ENCODE data around the gene PITPNC1. TPM values are rescaled to one million over a fixed set of nuclear protein-coding genes. Genes with fewer than 3 reads are reported as not detected.

The PITPNC1 gene
- total and polyA plus RNA-seq, 2 of the 13 experiments (the other 11 are each of a cell fraction or from before 2014, with no cell fraction given): 4.1 to 5.7 TPM

- TF ChIP-seq ZNF782 (CRISPR knock-in tag; IDR thresholded peaks at IDR 0.05; ENCODE audit: borderline replicate concordance) (no peak; the same call in 1 of the 2 replicates), HES4 (CRISPR knock-in tag; IDR thresholded peaks at IDR 0.05; ENCODE audit: borderline replicate concordance) (peak; percentile 99), RAD51 (IDR thresholded peaks at IDR 0.05; ENCODE audit: borderline replicate concordance) (no peak), RCOR2 (CRISPR knock-in tag; IDR thresholded peaks at IDR 0.05) (no peak), SPEN (CRISPR knock-in tag; IDR thresholded peaks at IDR 0.05; ENCODE audit: low read depth) (peak; percentile 98), ZNF704 (CRISPR knock-in tag; IDR thresholded peaks at IDR 0.05; ENCODE audit: borderline replicate concordance) (no peak), REXO4 (CRISPR knock-in tag; IDR thresholded peaks at IDR 0.05; ENCODE audit: borderline replicate concordance) (no peak), ZFY (CRISPR knock-in tag; IDR thresholded peaks at IDR 0.05) (peak; percentile 100), KDM4B (CRISPR knock-in tag; IDR thresholded peaks at IDR 0.05) (peak; percentile 66), MAX (IDR thresholded peaks at IDR 0.05) (peak; percentile 86), ZNF367 (CRISPR knock-in tag; IDR thresholded peaks at IDR 0.05; ENCODE audit: borderline replicate concordance) (peak; percentile 81; the same call in 1 of the 2 replicates), ZSCAN30 (CRISPR knock-in tag; IDR thresholded peaks at IDR 0.05) (no peak), KLF13 (CRISPR knock-in tag; IDR thresholded peaks at IDR 0.05) (no peak), ZNF768 (CRISPR knock-in tag; IDR thresholded peaks at IDR 0.05) (peak; percentile 86), EEA1 (CRISPR knock-in tag; IDR thresholded peaks at IDR 0.05; ENCODE audit: borderline replicate concordance) (peak; percentile 95; the same call in 1 of the 2 replicates), BHLHE40 (IDR thresholded peaks at IDR 0.05; ENCODE audit: low read length) (peak; percentile 45), ASH2L (IDR thresholded peaks at IDR 0.05; ENCODE audit: insufficient read length, low read depth, low read length) (peak; percentile 98), ZNF337 (CRISPR knock-in tag; IDR thresholded peaks at IDR 0.05; ENCODE audit: borderline replicate concordance, low read depth) (peak; percentile 96; the same call in 1 of the 2 replicates), KLF6 (CRISPR knock-in tag; IDR thresholded peaks at IDR 0.05) (no peak; the same call in none of the 2 replicates), AGO2 (optimal IDR thresholded peaks at IDR 0.05; ENCODE audit: low read depth, low read length) (peak; percentile 83), ZNF430 (CRISPR knock-in tag; IDR thresholded peaks at IDR 0.05) (peak; percentile 86), FOXA1 (IDR thresholded peaks at IDR 0.05) (no peak), FOXA1 (CRISPR knock-in tag; IDR thresholded peaks at IDR 0.05) (peak; percentile 53; the same call in 1 of the 2 replicates), HDAC1 (CRISPR knock-in tag; IDR thresholded peaks at IDR 0.05) (peak; percentile 97), NR2F6 (IDR thresholded peaks at IDR 0.05) (no peak), NR2F6 (CRISPR knock-in tag; IDR thresholded peaks at IDR 0.05) (peak; percentile 42; the same call in 1 of the 2 replicates), ZNF136 (CRISPR knock-in tag; IDR thresholded peaks at IDR 0.05; ENCODE audit: low read depth) (peak; percentile 99), ZNF777 (CRISPR knock-in tag; IDR thresholded peaks at IDR 0.05) (peak; percentile 50), MLLT10 (CRISPR knock-in tag; IDR thresholded peaks at IDR 0.05) (no peak), ZNF816 (CRISPR knock-in tag; IDR thresholded peaks at IDR 0.05; ENCODE audit: borderline replicate concordance) (peak; percentile 98), NBN (conservative IDR thresholded peaks at IDR 0.05) (no peak), ZNF569 (CRISPR knock-in tag; IDR thresholded peaks at IDR 0.05; ENCODE audit: borderline replicate concordance) (no peak)
These were observed 10.6 kb upstream of the PITPNC1 start, which contains the start of gene PSMD12 (continued) for GRCh38 chr17:67366193-67367157.
